PC-9 (cell line): Measurements from ENCODE around the gene MVB12B.

ENCODE experiments used
- CTCF ChIP-seq: fragments of 200-600 bp; sonication (generic); conservative IDR thresholded peaks from 2 replicates; pipeline ENCODE4 v1.6.1; 2017; ENCODE audit warnings: mixed run types, antibody characterized with exemption, mild to moderate bottlenecking, moderate library complexity
- EZH2 ChIP-seq: fragments of 200-600 bp; sonication (generic); IDR thresholded peaks from 2 replicates; pipeline ENCODE4 v1.8.0; 2017; ENCODE audit warnings: antibody characterized with exemption, low read depth

- no peak for TF ChIP-seq CTCF
- no peak for TF ChIP-seq EZH2
Observed at GRCh38 chr9:126411948-126412284, 85.3 kb downstream of the MVB12B start.
